HepG2 (cell line): ENCODE data around the gene MIDN. TPM values are rescaled to one million over a fixed set of nuclear protein-coding genes. Genes with fewer than 3 reads are reported as not detected.

Experiments
- AGO1 ChIP-seq: fragments of 200-400 bp; formaldehyde crosslinking; IDR thresholded peaks from 2 replicates; pipeline ENCODE4 v1.6.1; 2017; ENCODE audit warnings: mild to moderate bottlenecking, low read depth, low read length, moderate library complexity; ENCODE audit not compliant: poor library complexity, severe bottlenecking
- AKAP8 ChIP-seq: sonication (generic); formaldehyde crosslinking; IDR thresholded peaks from 2 replicates; pipeline ENCODE4 v1.5.1; 2020; ENCODE audit warnings: mild to moderate bottlenecking, missing genetic modification reagents
- ATM ChIP-seq: fragments of 450-650 bp; IDR thresholded peaks from 2 replicates; pipeline ENCODE4 v1.7.1; 2017; ENCODE audit warnings: mild to moderate bottlenecking, borderline replicate concordance
- BCLAF1 ChIP-seq: fragments of 450-650 bp; IDR thresholded peaks from 2 replicates; pipeline ENCODE4 v1.6.1; 2017; ENCODE audit warnings: mild to moderate bottlenecking
- HOXA9 ChIP-seq: sonication (generic); formaldehyde crosslinking; IDR thresholded peaks from 2 replicates; pipeline ENCODE4 v1.8.1; 2022; ENCODE audit warnings: missing genetic modification reagents, mild to moderate bottlenecking, moderate library complexity, borderline replicate concordance
- HOXD1 ChIP-seq: sonication (generic); formaldehyde crosslinking; IDR thresholded peaks from 2 replicates; pipeline ENCODE4 v1.5.0; 2020; ENCODE audit warnings: missing genetic modification reagents
- KDM5B ChIP-seq: sonication (generic); formaldehyde crosslinking; IDR thresholded peaks from 2 replicates; pipeline ENCODE4 v1.4.0; 2020; ENCODE audit warnings: missing genetic modification reagents, mild to moderate bottlenecking, borderline replicate concordance
- MEIS2 ChIP-seq: sonication (generic); formaldehyde crosslinking; IDR thresholded peaks from 2 replicates; pipeline ENCODE4 v1.9.0; 2021; ENCODE audit warnings: mild to moderate bottlenecking, missing genetic modification reagents
- MYPOP ChIP-seq: sonication (generic); formaldehyde crosslinking; IDR thresholded peaks from 2 replicates; pipeline ENCODE4 v1.8.1; 2023; ENCODE audit warnings: mild to moderate bottlenecking, moderate library complexity, missing genetic modification reagents
- PRDM10 ChIP-seq: sonication (generic); formaldehyde crosslinking; IDR thresholded peaks from 2 replicates; pipeline ENCODE4 v1.4.0; 2020; ENCODE audit warnings: low read depth, missing genetic modification reagents
- SNRNP70 ChIP-seq: fragments of 200-400 bp; formaldehyde crosslinking; IDR thresholded peaks from 2 replicates; pipeline ENCODE4 v1.6.1; 2017; ENCODE audit warnings: mild to moderate bottlenecking, low read depth, low read length, moderate library complexity
- SRSF1 ChIP-seq: fragments of 200-400 bp; formaldehyde crosslinking; optimal IDR thresholded peaks from 2 replicates; pipeline ENCODE3; 2017; ENCODE audit warnings: mild to moderate bottlenecking, low read depth, low read length, moderate library complexity
- ZNF225 ChIP-seq: sonication (generic); formaldehyde crosslinking; IDR thresholded peaks from 2 replicates; pipeline ENCODE4 v1.4.0; 2020; ENCODE audit warnings: mild to moderate bottlenecking, missing genetic modification reagents
- ZNF235 ChIP-seq: sonication (generic); formaldehyde crosslinking; IDR thresholded peaks from 2 replicates; pipeline ENCODE4 v1.8.1; 2023; ENCODE audit warnings: mild to moderate bottlenecking, missing genetic modification reagents, borderline replicate concordance
- ZNF367 ChIP-seq: sonication (generic); formaldehyde crosslinking; IDR thresholded peaks from 2 replicates; pipeline ENCODE4 v1.4.0; 2020; ENCODE audit warnings: missing genetic modification reagents, borderline replicate concordance
- ZNF691 ChIP-seq: sonication (generic); formaldehyde crosslinking; IDR thresholded peaks from 2 replicates; pipeline ENCODE4 v1.4.0; 2020; ENCODE audit warnings: missing genetic modification reagents, low read depth, mild to moderate bottlenecking, borderline replicate concordance
- polyA plus RNA-seq, 8 experiments: library from polyadenylated mRNA; depleted of rRNA in 3 of 8; stranded (reverse) in 7 of 8; unstranded in 1 of 8; fragments of >200 nt; fragmentation: Illumina TruSeq in 4 of 8; extraction: Trizol in 4 of 8; gene quantifications; 2 replicates each; pipeline versions ENCODE4 v1.2.1 to v1.2.3, GENCODE V29; 2011 to 2016; ENCODE audit warnings: low read depth in 4 of 8, missing spikeins in 1 of 8, mixed read lengths in 1 of 8; ENCODE audit not compliant: insufficient read depth in 1 of 8
- total RNA-seq, 5 experiments: library from RNA; depleted of rRNA; stranded (reverse); fragments of >200 nt; fragmentation: Illumina TruSeq; extraction: Trizol; gene quantifications; 2 replicates each; pipeline ENCODE4 v1.2.3, GENCODE V29; 2016; ENCODE audit warnings: low read depth in 1 of 5

MIDN gene
- total and polyA plus RNA-seq, 2 of the 13 experiments (the other 11 are each of a cell fraction or from before 2014, with no cell fraction given): 8.4 to 18.0 TPM

GRCh38 chr19:1243768-1244692, 4.4 kb upstream of the MIDN start (continued):
- peak; percentile 21; the same call in 1 of the 2 replicates for TF ChIP-seq MYPOP (CRISPR knock-in tag)
- no peak for TF ChIP-seq ZNF367 (CRISPR knock-in tag)
- TF ChIP-seq SRSF1: no peak
- TF ChIP-seq KDM5B: no peak
- no peak for TF ChIP-seq AKAP8 (CRISPR knock-in tag)
- no peak for TF ChIP-seq SNRNP70
- no peak for TF ChIP-seq BCLAF1
- TF ChIP-seq ATM: no peak
- TF ChIP-seq HOXD1: no peak
- TF ChIP-seq ZNF225 (CRISPR knock-in tag): no peak; the same call in 1 of the 2 replicates
- no peak; the same call in 1 of the 2 replicates for TF ChIP-seq ZNF235 (CRISPR knock-in tag)
- TF ChIP-seq PRDM10 (CRISPR knock-in tag): no peak
- peak; percentile 28; the same call in 1 of the 2 replicates for TF ChIP-seq ZNF691 (CRISPR knock-in tag)
- no peak for TF ChIP-seq AGO1
- no peak for TF ChIP-seq MEIS2 (CRISPR knock-in tag)
- no peak for TF ChIP-seq HOXA9 (CRISPR knock-in tag)
